HG03571 (cell line): ENCODE data around the gene CRTAC1.

Experiments
- ATAC-seq: cut with Tn5 transposase; IDR thresholded peaks from one replicate; pipeline ENCODE4 v1.9.1; 2021; ENCODE audit not compliant: unreplicated experiment

CRTAC1 gene

DNA sequence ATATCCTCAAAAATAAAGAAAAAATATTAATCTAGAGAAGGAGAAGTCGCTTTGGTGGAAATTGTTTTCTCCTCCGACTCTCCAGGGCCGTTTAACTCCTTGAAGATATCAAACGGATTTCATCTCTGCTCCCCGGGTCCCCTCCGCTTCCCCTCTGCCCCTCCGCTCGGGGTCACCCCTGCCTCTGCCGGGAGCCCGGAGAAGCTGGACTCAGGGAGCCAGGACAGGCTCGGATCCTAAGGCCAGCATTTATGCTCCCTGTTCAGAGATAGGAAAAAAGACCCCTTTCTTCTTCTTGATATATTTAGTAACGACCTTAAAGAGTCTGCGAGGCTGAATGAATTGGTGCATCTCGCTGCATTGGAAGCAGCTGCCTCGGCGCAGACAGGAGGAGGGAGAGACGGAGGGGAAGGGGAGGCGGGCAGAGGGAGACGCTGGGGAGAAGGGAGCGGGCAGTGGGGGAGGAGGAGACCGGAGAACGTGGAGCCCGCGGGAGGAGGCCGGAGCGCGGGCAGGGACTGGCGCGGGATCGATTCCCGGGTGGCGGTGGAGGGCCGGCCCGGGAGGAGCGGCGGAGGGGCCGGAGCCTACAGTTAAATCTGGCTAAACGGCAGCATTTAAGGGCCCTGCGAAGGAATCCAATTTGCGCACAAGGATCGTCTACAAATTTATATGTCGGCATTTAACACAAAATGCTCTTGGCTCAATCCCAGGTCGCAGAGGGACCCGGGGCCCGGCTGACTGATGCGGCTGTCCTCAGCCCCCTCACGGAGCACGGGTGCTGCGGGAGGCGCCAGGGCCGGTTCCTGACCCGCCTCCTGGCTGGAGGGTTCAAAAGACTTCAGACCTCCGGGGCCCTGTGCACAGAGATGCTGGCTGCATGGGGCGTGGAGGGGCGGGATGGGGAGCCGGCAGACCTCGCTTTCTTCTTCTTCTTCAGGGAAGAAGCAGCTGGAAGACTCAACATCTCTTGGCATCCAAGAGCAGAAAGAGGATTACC, 55.6 kb downstream of the CRTAC1 start:
- ATAC-seq, result no peak

DNA sequence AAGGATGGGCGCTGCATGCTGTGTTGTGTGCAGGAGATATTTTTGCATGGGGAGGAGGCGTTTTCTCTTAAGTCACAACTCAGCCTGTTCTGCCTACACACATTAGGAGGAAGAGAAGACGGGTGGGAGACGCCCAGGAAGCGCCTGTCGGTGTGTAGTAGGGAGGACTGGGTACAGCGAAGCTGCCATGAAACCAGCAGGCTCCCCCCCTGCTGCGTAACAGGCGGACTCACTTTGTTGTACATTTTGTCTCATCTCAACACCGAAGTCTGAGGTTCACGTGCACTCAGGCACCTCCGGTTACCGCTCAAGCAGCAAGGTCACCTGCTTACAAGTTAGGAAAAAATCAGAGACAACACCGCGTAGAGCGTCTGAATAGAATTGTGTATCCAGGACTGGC, 56.3 kb downstream of the CRTAC1 start:
- ATAC-seq, result no peak

DNA sequence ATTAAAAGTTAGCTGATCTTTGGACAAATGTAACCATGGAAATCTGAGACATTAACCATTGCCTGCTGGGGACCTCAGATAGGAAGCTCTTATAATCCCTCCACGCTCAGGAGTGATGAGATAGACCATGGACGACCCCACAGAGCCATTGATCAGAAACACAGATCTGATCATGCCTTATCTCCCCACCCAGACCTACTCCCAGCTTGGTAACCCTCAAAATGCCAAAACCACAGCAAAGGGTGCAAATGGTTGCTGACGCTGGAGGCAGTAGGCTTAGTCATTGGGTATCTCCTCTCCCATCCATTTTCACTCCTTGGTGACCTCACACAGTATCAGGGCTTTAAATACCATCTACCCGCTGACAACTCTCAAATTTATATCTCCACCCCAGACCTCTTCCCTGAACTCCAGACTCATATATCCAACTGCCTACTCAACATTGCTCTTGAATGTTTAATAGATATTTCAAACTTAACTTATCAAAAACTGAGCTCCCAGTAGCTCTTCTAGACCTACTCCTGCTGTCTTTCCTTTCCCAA, 60.8 kb downstream of the CRTAC1 start:
- ATAC-seq, result no peak

DNA sequence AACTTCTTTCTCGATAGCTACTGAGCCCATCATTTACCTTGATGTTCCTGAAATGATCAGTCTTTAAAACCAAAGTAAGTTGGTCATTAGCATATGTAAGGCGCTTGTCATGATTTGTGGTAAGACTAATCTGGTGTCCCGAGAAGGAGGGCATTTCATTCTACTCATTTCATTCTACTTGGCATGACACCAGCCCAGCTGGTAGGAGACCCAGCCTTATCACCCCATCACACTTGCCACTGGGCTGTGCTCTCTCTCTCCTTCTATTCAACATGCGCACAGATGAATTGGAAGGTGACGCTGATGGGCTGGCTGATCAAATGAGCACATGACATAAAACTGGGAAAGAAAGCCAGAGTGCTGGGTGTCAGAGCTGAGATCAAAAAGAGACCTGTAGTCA, 65.7 kb downstream of the CRTAC1 start:
- ATAC-seq, result no peak

DNA sequence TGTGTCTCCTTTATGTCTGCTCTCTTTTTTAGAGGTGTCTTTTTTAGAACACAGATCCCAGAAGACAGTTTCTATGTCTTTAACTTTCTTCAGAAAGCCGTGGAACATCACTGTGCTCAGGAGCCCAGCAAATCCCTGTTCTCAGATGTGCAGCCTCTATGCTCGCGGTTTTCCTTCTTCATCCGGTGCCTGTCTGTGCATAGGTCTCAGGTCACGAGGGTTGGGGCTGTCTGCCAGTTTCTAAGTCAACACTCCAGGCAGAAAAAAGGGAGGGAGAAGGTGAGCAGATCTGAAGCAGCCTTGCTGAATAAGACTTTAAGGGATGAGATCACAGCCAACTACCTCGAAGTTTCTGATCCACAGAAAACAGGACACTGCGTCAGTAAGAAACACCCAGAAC, 68.5 kb downstream of the CRTAC1 start:
- ATAC-seq, result no peak

DNA sequence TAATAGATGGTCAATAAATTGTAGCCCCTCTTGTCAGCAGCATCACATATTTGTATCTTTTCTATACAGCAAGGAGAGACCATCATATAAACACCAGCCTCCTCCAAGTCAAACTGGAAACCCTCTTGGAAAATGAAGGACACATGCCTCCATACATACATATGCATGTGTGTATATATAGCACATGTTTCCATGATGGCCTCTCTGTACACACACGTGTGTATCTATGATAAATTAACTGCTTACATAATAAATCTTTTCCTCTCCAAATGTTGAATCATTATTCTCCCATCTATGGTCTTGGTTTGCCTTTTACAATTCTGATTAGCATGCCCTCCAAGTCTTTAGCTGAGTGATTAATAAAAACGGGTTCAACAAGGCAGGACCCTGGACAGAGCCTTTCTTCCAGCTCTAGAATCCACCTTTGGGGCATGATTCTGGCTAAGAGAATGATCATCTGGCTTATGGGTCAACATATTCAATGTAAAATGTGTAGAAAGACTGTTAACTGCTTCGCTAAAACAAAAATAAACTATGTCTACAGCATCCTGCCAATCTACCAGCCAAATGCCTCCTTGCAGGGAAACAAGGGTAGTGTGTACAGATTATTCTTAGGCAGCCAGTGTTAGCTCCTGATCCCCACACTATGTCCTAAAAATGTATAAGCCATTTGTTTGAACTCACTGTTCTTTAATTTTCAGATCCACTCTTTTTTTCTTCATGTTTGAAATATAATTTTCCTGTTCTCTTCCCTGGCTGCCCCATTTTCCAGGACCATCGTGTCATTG, 70.0 kb downstream of the CRTAC1 start:
- no peak for ATAC-seq

DNA sequence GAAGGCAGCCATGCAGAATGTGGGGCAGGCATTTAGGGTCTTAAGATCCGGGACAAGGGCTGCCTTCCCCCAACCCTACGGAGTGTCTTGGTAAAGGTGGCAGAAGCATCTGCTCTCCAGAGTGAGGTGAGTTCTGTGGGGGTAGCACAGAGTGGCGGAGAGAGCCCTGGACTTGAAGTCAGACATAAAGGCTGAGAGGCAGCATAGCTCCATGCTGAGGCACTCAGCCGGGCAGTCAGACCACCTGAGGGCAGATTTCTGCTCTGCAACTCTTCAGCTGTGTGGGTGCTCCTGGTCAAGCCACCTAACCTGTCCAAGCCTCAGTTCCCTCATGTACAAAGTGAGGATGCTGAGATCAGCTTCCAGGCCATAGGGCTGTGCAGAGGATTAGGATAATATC, 81.0 kb downstream of the CRTAC1 start:
- ATAC-seq, result no peak

DNA sequence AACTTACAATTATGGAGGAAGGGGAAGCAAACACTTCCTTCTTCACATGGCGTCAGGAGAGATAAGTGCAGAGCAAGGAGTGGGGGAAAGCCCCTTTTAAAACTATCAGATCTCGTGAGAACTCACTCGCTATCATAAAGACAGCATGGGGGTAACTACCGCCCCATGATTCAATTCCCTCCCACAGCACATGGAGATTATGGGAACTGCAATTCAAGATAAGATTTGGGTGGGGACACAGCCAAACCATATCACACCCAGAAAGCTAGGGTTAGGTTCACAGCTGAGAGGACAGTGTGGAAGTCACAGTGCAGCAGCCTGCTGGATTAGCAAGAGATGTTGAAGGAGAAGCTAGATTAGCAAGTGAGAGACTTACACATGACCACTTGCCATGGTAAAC, 81.6 kb downstream of the CRTAC1 start:
- no peak for ATAC-seq

DNA sequence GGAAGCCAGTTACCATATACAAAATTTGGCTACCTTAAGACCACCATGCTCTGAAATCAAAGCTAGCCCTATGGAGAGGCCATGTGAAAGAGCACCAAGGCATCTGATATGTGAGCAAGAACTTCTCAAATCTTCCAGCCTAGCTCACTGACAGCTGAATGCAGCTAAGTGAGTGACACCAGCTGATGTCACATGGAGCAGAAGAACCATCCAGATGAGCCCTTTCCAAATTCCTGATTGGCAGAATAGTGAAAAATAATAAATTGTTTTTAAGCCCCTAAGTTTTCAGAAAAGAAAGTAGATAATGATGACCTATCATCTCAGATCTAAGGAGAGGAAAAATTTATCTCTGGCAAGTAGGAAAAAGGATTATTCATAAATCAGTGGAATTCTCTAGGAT, 85.6 kb downstream of the CRTAC1 start:
- ATAC-seq, result no peak

DNA sequence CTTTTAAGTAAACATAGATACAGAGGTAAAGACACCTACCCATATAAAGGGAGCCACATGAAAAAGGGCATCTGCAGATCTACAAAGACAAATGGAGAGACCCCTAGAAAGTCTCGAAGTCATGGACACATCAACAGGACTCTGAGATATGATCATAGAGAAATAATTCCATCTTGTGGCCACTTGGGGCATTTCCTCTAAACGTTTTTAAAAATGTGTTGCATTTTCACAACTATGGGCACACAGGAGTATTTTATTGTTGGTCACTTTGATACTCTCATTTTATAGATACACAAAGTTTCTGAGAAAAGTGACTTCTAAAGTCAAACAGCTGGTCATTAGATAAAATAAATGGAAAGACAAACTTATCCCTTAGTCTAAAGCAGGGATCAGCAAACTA, 87.1 kb downstream of the CRTAC1 start:
- no peak for ATAC-seq

DNA sequence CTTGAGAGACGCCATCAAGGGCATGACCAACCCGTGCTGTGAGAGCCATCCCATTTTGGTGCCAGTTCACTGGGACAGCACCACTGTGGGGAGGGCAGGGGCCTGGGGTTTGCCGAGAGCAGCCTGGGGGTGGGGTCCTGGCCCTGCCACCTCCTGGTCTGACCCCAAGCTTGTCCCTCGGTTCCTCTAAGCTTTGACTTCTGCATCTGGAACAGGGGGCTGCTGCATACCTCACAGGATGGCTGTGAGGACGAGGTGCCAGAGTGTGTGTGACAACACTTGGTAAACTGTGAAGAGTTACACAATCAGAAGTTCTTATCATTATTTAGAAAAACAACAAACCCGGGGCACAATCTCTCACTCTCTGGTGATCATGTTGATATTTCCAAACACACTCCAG, 89.9 kb downstream of the CRTAC1 start:
- ATAC-seq, result no peak

DNA sequence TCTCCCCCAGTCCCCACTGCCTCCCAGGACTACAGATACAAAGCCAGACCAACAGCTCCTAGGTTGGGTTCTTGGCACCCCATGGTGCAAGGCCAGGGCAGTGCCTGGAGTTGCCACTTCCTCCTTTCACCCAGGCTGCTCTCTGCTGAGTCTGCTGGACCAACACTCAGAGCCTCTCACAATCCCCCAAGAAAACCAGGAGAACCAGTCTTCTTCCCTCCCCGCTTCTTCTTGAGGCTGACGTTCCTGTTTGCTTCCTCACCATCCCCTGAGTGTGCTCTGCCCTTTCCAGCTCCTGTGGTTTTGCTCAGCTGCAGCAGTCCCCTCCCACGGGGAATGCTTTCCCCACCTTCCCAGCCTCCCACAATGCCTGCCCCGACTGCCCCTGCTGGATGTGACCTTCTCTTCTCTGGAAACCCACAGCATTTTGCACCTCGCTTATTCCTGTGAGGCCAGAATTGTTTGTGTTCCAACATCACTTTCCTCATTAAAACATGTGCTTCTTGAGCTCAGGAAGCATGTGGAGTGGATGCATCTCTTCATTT, 90.9 kb downstream of the CRTAC1 start:
- ATAC-seq, result no peak

DNA sequence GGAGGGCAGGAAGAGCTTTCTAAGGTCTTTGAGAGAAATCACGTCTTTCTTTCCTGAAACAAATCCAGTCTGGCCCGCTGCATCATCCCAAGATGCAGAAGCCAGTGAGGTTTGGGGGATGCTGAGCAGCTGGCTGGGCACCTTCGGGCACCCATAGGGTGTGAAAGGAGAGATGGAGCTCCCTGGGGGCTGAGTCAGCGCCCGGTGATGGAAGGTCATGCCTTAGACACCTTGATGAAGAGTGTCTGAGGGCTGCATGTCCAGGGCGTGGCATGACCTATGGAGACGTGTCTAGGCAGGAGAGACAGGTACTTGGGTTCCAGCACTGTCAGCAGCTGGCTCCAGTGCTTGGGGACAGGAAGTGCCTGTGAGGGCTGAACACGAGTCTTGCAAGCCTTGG, 92.5 kb downstream of the CRTAC1 start:
- no peak for ATAC-seq

DNA sequence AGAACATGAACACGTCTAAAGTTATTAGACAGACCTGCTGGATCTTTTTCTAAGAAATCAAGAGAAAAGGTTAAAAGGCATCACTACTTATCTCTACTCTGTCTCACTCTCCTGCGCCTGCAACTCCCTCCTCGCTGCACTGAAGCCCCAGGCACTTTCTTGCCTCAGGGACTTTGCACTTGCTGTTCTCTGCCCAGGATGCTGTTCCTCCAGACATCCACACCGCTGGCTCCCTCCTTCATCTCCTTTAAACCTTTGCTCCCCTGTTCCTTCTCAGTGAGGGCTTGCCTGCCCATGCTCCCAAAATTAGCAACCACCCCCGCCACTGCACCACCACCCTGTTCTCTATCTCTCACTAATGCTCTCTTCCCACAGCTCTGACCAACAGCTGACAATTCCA, 93.4 kb downstream of the CRTAC1 start:
- ATAC-seq, result no peak

DNA sequence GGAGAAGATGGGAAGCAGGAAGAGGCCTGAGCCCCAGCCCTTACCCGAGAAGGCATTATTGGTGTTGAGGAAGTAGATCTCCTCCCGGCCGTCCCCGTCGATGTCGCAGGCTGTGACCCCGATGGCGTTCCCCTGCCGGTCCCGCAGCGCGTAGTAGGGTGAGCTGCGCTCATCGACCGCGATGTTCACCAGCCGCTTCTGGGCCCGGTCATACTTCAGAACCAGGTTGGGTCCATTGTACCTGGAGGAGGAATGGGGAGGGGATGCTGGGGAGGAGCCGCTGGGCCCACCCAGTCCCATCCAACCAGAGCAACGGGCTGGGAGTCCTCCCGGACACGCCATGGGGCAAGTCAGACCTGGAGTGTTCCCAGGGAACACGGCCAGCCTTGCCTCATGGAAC, 94.3 kb downstream of the CRTAC1 start:
- no peak for ATAC-seq

DNA sequence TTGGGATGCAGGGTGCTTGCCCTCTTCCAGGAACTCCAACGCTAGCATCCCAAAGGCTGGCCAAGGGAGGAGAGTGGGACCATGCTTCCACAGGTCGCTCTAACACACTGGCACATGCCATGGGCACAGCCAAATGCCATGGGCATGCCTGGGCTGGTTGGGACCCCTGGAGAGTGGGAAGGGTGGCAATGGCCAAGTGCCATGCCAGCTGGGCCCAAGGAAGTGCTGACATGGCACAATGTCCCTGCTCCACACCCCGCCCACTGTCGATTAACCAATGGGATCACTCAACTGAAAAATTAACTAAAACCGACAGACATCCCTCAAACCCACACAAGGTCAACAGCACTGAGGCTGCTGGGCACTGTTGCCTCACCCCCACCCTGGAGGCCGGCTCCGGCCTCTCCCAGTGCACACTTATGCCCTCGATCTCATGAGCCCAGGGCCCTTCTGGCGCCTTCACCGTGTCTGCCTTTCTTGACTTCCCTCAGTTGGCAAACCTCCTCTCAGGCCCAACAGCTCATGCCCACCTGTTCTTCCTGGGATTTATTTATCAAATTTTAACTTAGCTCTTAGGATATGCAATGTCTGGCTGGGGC, 97.4 kb downstream of the CRTAC1 start:
- ATAC-seq, result no peak

DNA sequence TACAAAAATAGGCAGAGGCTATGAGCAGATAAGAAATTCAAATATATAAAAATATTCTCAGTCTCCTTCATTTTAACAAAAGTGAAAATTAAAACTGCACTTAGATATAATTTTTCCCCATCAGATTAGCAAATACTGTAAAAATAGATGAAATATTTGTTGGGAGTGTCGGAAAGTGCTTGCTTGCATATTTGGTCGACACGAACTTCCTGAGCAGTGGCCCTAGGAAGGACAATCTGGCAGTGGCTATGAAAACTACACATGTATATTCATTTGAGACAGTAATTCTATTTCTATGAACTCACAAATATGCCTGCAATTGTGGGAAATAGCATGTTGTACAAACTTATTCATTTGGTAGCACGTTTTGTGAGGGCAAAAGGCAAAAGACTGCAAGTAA, 99.4 kb downstream of the CRTAC1 start:
- no peak for ATAC-seq

DNA sequence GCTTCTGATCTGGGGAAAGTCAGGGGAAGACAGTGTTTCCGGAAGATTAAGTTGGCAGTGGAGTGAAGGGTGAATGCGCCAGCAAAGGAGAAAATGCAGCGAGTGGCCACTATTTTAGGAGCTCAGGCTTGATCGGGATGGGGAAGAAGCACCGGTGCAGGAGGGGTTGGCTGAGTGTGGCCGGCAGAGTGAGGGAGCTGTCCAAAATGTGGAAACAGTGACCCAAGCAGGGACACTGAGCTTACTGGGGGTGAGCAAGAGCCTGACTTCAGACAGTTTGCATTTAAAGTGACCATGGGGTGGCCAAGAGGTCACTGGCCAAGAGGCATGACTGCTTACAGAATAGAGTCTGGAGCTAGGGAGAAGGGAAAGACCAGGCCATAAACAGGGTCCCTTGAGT, 101.5 kb downstream of the CRTAC1 start:
- ATAC-seq, result no peak

DNA sequence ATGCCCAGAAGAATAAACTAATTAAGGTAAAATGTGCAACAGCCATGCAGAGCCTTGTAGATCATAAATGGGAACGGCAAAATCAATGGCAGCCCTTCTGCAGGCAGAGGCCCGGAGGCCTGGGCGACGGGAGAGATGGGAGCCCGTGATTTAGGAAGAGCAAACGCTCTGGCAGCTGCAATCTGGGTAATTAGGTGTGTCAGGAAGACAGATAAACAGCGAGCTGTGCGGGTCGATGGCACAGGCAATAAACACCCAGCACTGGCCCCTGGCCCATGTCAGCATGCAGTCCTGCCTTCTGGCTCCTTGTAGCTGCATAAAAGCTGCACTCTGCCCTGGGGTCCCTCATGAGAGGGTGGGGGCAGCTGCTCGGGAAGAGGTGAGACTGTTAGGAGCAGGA, 102.8 kb downstream of the CRTAC1 start:
- ATAC-seq, result no peak

DNA sequence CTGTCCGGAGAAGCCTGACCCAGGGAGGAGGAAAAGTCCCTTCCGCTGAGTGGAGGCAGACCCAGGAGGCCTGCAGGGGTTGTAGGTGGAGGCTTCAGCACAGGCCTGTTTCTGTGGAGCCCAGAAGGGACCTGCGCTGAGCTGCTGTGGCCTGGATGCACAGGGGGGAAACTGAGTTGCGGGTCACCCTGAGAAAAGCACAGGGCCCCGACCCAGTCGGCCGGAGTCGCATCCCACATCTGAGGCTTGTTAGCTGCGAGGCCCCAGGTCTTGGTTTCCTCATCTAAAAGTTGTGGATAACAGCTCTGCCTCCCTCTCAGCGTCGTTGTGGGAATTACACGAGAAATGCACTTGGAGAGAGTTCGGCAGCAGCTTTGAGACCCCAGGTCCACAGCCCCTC, 104.4 kb downstream of the CRTAC1 start:
- ATAC-seq, result no peak

DNA sequence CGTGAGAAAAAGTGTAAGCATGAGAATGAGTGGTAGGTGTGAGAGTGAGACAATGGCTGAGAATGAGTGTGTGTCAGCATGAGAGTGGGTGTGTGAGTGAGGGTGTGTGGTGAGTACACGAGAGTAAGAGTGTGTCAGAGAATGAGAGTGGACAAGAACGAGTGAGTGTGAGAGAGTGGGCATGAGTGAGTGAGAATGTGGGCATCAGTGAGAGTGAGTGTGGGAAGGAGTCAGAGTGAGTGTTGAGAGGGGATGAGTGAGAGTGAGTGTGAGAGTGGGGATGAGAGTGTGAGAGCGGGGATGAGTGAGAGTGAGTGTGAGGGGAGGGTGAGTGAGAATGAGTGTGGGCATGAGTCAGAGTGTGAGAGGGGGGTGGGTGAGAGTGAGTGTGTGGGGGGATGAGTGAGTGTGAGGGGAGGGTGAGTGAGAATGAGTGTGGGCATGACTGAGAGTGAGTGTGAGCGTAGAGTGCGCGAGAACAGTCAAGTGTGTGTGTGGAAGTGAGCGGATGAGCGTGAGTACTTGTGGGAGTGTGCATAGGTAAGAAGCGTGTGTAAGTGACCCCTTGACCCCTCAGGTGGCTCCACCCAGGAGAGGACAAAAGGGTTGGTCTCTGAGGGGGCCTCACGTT, 105.0 kb downstream of the CRTAC1 start:
- ATAC-seq, result no peak
